Neuronal stem cell (in vitro differentiated cells): ENCODE data around the gene MALL.

ENCODE experiments used
- DNase-seq: peaks from one replicate; pipeline ENCODE4 v3.0.0-alpha.2; 2013; ENCODE audit warnings: low spot score
- H2AFZ ChIP-seq: one replicate; pipeline ENCODE4 v1.6.1; 2013; ENCODE audit warnings: mild to moderate bottlenecking, low read length, inconsistent platforms
- H2AK5ac ChIP-seq: 2 replicates; pipeline ENCODE4 v1.6.1; 2013; ENCODE audit warnings: low read depth, mild to moderate bottlenecking, inconsistent platforms, low read length, moderate library complexity, mixed read lengths
- H2BK120ac ChIP-seq: 2 replicates; pipeline ENCODE4 v1.6.1; 2013; ENCODE audit warnings: low read depth, mild to moderate bottlenecking, inconsistent platforms, low read length, moderate library complexity, mixed read lengths
- H2BK12ac ChIP-seq: one replicate; pipeline ENCODE4 v1.6.1; 2013; ENCODE audit warnings: low read length, inconsistent platforms
- H2BK15ac ChIP-seq: 2 replicates; pipeline ENCODE4 v1.6.1; 2013; ENCODE audit warnings: mild to moderate bottlenecking, low read length, inconsistent platforms, mixed read lengths
- H2BK5ac ChIP-seq: one replicate; pipeline ENCODE4 v1.6.1; 2013; ENCODE audit warnings: inconsistent platforms, mild to moderate bottlenecking, low read length, moderate library complexity
- H3K14ac ChIP-seq: one replicate; pipeline ENCODE4 v1.6.1; 2013; ENCODE audit warnings: low read length, inconsistent platforms
- H3K18ac ChIP-seq: 2 replicates; pipeline ENCODE4 v1.6.1; 2013; ENCODE audit warnings: low read length, inconsistent platforms
- H3K23ac ChIP-seq: 2 replicates; pipeline ENCODE4 v1.6.1; 2013; ENCODE audit warnings: low read depth, mild to moderate bottlenecking, mixed read lengths, low read length, inconsistent platforms; ENCODE audit not compliant: poor library complexity
- H3K27ac ChIP-seq: replicated peaks from 3 replicates; pipeline ENCODE4 v1.5.1; 2013; ENCODE audit warnings: low read length, inconsistent platforms
- H3K27me3 ChIP-seq, 3 experiments: 2 replicates each; pipeline ENCODE4 v1.6.1; 2013; ENCODE audit warnings: low read length in 3 of 3, mild to moderate bottlenecking in 2 of 3, inconsistent platforms in 1 of 3, low read depth in 1 of 3, mixed read lengths in 1 of 3, moderate library complexity in 1 of 3; ENCODE audit not compliant: control insufficient read depth in 3 of 3, insufficient read depth in 3 of 3
- H3K36me3 ChIP-seq, 2 donors: replicated peaks in 1 of 2; 2 replicates each; pipeline ENCODE4 v1.6.1; 2013; ENCODE audit warnings: low read length in 2 of 2; ENCODE audit not compliant: control insufficient read depth in 2 of 2, insufficient read depth in 2 of 2
- H3K4ac ChIP-seq: 2 replicates; pipeline ENCODE4 v1.6.1; 2013; ENCODE audit warnings: inconsistent platforms, mild to moderate bottlenecking, low read length, moderate library complexity
- H3K4me1 ChIP-seq, 2 donors: 1 replicate in 1 of 2; 2 replicates in 1 of 2; pipeline ENCODE4 v1.6.1; 2013; ENCODE audit warnings: low read length in 2 of 2, low read depth in 1 of 2; ENCODE audit not compliant: control insufficient read depth in 2 of 2, insufficient read depth in 1 of 2
- H3K4me2 ChIP-seq: one replicate; pipeline ENCODE4 v1.6.1; 2013; ENCODE audit warnings: mild to moderate bottlenecking, low read length, inconsistent platforms; ENCODE audit not compliant: insufficient read depth, poor library complexity, severe bottlenecking
- H3K4me3 ChIP-seq, 2 donors: 2 replicates each; pipeline ENCODE4 v1.5.1; 2013; ENCODE audit warnings: low read length in 2 of 2, mild to moderate bottlenecking in 2 of 2, inconsistent platforms in 1 of 2, moderate library complexity in 1 of 2
- H3K79me1 ChIP-seq: one replicate; pipeline ENCODE4 v1.6.1; 2013; ENCODE audit warnings: low read depth, mild to moderate bottlenecking, inconsistent platforms, low read length, moderate library complexity
- H3K9ac ChIP-seq: one replicate; pipeline ENCODE4 v1.6.1; 2013; ENCODE audit warnings: mild to moderate bottlenecking, low read depth, low read length, inconsistent platforms; ENCODE audit not compliant: poor library complexity
- H3K9me3 ChIP-seq, 2 donors: replicated peaks in 1 of 2; 2 replicates each; pipeline versions ENCODE3 to v1.6.1; 2013; ENCODE audit warnings: low read length in 2 of 2, mild to moderate bottlenecking in 2 of 2, inconsistent platforms in 1 of 2, low read depth in 1 of 2, mixed read lengths in 1 of 2, moderate library complexity in 1 of 2; ENCODE audit not compliant: control insufficient read depth in 2 of 2, insufficient read depth in 1 of 2
- H4K8ac ChIP-seq: one replicate; pipeline ENCODE4 v1.6.1; 2013; ENCODE audit warnings: low read depth, mild to moderate bottlenecking, inconsistent platforms, low read length, moderate library complexity
- H4K91ac ChIP-seq: one replicate; pipeline ENCODE4 v1.6.1; 2013; ENCODE audit warnings: low read length, low read depth, mild to moderate bottlenecking, inconsistent platforms; ENCODE audit not compliant: poor library complexity
- WGBS, 2 donors: extraction: QIAGEN DNeasy Blood & Tissue Kit; methylation state at CpG; one replicate each; pipeline ENCODE4 v1.1.7; 2013; ENCODE audit warnings: missing lambda C conversion rate in 2 of 2, mixed read lengths in 1 of 2; ENCODE audit not compliant: insufficient read length in 2 of 2, insufficient replicate concordance in 1 of 2; ENCODE audit errors: extremely low coverage in 2 of 2; 5-methylcytosine and 5-hydroxymethylcytosine counted together

MALL gene

GRCh38 chr2:110153416-110153815 lies 37.8 kb upstream of the MALL start:
- Histone ChIP-seq H3K4ac (no peak overlapping the region), H3K9me3 (no peaks in the 10 kb centered on the region), H3K4me1 (no peaks in the 10 kb centered on the region), H3K36me3 (no peaks in the 10 kb centered on the region), H4K8ac (no peak overlapping the region), H3K4me2 (no peak overlapping the region), H3K4me3 (no peak overlapping the region), H3K18ac (no peak overlapping the region), H2BK15ac (no peak overlapping the region), H2BK120ac (no peak overlapping the region), H3K14ac (no peak overlapping the region), H4K91ac (no peak overlapping the region), H3K9ac (no peak overlapping the region), H2BK5ac (no peak overlapping the region), H2AFZ (no peak overlapping the region), H3K27ac (no peak overlapping the region), H3K23ac (no peak overlapping the region), H3K27me3 (no peaks in the 10 kb centered on the region), H3K79me1 (no peaks in the 10 kb centered on the region), H2AK5ac (no peak overlapping the region), H2BK12ac (no peak overlapping the region)
- no peak for DNase-seq
- WGBS, 2 donors: no CpG with 5 or more reads among the region's 2 CpGs

DNA sequence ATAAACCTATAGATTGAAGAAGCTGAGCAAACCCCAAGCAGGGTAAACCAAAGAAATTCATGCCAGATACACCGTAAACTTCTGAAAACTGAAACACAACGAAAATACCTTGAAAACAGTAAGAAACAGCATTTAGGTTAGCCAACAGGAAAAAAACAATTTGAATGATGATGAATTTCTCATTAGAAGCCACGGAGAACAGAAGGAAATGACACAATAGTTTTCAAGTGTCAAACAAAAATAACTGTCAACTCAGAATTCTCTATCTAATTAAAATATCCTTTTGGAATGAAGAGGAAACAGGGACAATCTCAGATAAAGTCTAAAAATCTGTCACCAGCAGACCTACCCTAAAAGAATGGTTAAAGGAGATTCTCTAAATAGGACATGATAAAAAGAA lies 37.3 kb upstream of the MALL start:
- Histone ChIP-seq H2BK120ac (no peak overlapping the region), H3K79me1 (no peaks in the 10 kb centered on the region), H3K27ac (no peak overlapping the region), H3K4me3 (no peak overlapping the region), H3K9ac (no peak overlapping the region), H2BK12ac (no peak overlapping the region), H2BK5ac (no peak overlapping the region), H2AFZ (no peak overlapping the region), H3K23ac (no peak overlapping the region), H3K18ac (no peak overlapping the region), H2BK15ac (no peak overlapping the region), H3K4ac (no peak overlapping the region), H3K4me1 (no peaks in the 10 kb centered on the region), H4K8ac (no peak overlapping the region), H2AK5ac (no peak overlapping the region), H3K27me3 (no peaks in the 10 kb centered on the region), H3K14ac (no peak overlapping the region), H4K91ac (no peak overlapping the region), H3K36me3 (no peaks in the 10 kb centered on the region), H3K9me3 (no peaks in the 10 kb centered on the region), H3K4me2 (no peak overlapping the region)
- WGBS, 2 donors: no CpG with 5 or more reads among the region's 3 CpGs
- DNase-seq: no peak

GRCh38 chr2:110149330-110150220 lies 34.0 kb upstream of the MALL start:
- Histone ChIP-seq H3K27ac (no peak overlapping the region), H3K9me3 (no peaks in the 10 kb centered on the region), H2BK120ac (no peak overlapping the region), H3K23ac (no peak overlapping the region), H3K4me2 (no peak overlapping the region), H3K4ac (no peak overlapping the region), H3K36me3 (no peaks in the 10 kb centered on the region), H4K91ac (no peak overlapping the region), H2BK5ac (no peak overlapping the region), H2AK5ac (no peak overlapping the region), H3K14ac (no peak overlapping the region), H3K79me1 (no peaks in the 10 kb centered on the region), H3K27me3 (no peaks in the 10 kb centered on the region), H3K4me3 (no peak overlapping the region), H2BK15ac (no peak overlapping the region), H2BK12ac (no peak overlapping the region), H3K4me1 (no peaks in the 10 kb centered on the region), H4K8ac (no peak overlapping the region), H3K18ac (no peak overlapping the region), H2AFZ (no peak overlapping the region), H3K9ac (no peak overlapping the region)
- WGBS, 2 donors: no CpG with 5 or more reads among the region's 6 CpGs
- DNase-seq: no peak

DNA sequence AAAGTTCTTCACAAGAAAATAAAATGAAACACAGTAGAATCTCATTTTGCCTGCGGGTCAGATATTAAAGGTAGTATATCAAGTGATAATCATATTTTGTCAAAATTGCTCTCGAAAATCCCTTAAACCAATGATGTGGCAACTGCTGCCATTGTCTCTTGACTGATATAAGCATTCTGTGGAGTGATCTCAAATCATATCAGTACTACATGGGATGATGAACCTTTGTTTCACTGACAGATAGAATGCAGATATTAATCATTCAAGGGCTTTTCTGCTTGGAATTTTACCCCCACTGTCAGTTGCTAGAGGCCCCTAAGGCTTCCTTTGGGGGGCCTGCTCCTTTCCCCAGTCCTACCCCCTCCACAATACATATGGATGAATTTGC lies 31.3 kb upstream of the MALL start:
- Histone ChIP-seq H3K27me3 (no peaks in the 10 kb centered on the region), H3K9me3 (no peaks in the 10 kb centered on the region), H4K8ac (no peak overlapping the region), H3K4me2 (no peak overlapping the region), H3K27ac (no peak overlapping the region), H3K4ac (no peak overlapping the region), H3K23ac (no peak overlapping the region), H3K79me1 (no peaks in the 10 kb centered on the region), H2AFZ (no peak overlapping the region), H3K18ac (no peak overlapping the region), H3K36me3 (no peaks in the 10 kb centered on the region), H2BK120ac (no peak overlapping the region), H4K91ac (no peak overlapping the region), H3K9ac (no peak overlapping the region), H3K4me1 (no peaks in the 10 kb centered on the region), H3K14ac (no peak overlapping the region), H3K4me3 (no peak overlapping the region), H2BK15ac (no peak overlapping the region), H2BK12ac (no peak overlapping the region), H2BK5ac (no peak overlapping the region), H2AK5ac (no peak overlapping the region)
- DNase-seq: no peak
- WGBS, 2 donors: no CpG with 5 or more reads among the region's 2 CpGs
